HG02759 (cell line): ENCODE results near the gene BCAR1.
"Not testable (repeated sequence)": the region's sequence is repeated elsewhere in the genome, so short reads cannot be mapped to it uniquely, and the experiment has no call there.

Source experiments
- ATAC-seq: cut with Tn5 transposase; IDR thresholded peaks from one replicate; pipeline ENCODE4 v1.9.1; 2021; ENCODE audit warnings: mild to moderate bottlenecking, moderate library complexity; ENCODE audit not compliant: unreplicated experiment

The BCAR1 gene

DNA sequence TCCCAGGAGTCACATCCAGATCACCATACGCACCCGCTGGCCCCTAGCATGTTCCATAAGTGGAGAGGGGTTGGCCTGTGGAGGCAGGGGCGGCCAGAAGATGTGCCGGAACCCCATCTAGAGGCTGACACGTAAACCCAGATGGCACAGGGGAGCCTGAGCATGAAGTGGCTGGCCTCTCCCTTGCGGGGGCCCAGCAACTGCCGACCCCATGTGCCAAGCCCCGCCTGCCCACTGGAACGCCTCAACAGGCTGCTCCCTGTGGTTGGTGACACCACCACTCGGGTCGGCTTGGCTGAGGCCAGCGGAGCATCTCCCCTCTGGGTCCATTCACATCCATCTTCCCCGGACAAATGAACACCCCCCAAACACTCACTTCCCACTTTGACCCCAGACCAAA is 9.5 kb downstream of the BCAR1 start:
- no peak for ATAC-seq

DNA sequence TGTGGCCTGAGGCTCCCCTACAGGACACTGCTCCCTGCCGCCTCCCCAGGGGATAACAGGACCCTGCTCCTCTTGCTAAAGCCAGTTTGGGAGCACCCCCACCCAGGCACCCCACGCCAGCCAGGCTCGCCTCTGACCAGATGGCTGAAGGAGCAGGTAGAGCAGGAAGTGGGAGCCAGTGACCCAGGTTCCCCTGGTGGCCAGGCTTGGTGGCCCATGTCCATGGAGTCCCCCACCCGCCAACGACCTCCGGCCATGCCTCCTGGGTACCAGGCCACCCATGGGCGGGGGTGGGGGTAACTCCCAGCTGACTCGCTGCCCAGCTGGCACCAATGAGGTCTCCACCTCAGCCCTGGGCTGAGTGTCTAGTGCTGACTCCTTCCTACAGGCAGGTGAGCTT is 10.0 kb downstream of the BCAR1 start:
- no peak for ATAC-seq

- not testable (repeated sequence) for ATAC-seq
Observed at GRCh38 chr16:75240633-75241032, 10.8 kb downstream of the BCAR1 start.

DNA sequence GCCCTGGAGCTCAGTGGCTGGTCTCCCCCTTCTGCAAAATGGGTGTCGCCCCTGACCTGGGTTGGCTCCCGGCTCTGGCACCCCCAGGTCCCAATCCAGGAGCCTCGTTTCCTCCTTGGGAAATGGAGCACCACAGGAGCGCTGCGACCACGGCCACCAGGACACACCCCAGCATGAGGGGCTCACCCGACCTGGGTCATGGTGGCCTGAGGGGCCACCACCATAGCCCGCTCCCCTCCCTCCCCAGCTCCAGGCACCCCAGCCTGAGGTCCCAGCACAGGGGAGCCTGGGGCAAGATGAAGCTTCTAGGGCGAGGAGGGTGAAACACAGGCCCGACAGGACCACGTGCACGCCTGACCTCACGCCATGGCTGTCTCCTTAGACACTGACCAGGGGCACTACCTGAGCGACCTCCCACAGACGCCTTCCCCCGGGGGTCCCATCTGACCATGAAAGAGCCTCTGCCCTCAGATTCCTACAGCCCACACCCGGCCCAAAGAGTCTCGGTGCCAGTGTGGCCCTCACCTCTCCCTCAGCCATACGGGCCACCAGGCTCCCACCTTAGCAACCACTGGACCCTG is 11.8 kb downstream of the BCAR1 start:
- ATAC-seq = no peak

- ATAC-seq = no peak
Observed at GRCh38 chr16:75238853-75239541, 12.4 kb downstream of the BCAR1 start.

DNA sequence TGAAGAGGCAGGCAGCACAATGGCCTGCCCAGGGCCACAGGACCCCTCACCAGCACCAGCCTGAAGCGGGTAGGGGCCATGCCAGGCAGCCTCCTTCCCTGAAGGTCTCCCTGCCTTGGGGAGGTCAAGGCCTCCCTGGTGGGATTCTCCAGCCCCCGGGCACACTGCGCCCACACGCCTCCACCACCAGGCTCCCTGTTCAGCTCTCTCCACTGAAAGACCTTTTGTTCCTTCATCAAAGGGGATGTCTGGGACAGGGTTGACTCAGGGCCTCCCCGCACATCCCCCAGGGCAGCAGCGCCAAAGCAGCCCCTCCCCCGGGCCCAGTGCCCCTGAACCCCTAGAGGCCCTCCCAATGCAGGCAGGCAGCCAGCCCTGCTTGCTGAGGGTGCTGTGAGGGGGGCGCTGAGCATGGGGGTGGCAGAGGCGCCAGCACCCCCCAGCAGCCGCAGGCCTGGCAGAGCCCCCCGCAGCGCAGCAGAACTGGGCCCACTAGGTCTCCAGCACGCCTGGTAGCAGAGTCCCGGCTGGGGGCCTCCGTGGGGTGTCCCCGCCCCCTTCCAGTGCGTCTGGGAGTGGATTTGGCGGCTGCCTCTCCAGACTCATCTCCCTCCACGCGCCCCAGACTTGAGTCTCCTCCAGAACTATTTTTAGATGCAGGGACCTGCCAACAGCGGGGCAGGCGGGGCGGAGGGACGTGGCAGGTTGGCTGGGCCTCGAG is 13.1 kb downstream of the BCAR1 start:
- ATAC-seq = no peak

- ATAC-seq = no peak
Observed at GRCh38 chr16:75237398-75238131, 13.9 kb downstream of the BCAR1 start.

DNA sequence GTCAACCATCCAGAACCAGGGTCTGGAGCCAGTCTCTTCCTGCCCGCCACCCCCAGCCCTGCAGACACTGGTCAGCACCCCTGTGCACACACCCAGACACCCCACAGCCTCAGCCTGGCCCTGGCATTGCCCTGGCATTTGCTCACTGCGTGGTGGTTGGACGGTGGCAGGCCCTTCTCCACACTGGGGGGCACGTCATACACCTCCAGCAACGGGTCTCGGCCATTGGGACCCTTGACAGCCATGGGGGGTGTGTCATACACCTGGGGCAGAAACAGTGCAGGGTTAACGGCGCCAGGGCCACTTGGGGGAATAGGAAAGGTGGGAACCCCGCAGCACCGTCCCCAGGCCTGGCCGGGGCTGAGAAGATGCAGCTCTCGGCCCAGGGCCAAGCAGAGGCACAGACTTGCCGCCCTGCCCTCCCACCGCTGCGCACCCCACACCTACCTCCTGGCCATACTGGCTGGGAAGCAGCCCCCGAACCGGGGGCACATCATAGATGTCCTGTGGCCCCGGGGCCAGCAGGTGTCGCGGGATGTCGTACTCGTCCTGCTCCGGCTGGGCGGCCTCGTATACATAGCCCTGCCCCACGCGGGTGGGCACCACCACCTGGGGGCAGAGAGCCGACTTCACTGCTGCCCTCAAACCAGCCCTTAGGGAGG is 14.6 kb downstream of the BCAR1 start:
- ATAC-seq = no peak

DNA sequence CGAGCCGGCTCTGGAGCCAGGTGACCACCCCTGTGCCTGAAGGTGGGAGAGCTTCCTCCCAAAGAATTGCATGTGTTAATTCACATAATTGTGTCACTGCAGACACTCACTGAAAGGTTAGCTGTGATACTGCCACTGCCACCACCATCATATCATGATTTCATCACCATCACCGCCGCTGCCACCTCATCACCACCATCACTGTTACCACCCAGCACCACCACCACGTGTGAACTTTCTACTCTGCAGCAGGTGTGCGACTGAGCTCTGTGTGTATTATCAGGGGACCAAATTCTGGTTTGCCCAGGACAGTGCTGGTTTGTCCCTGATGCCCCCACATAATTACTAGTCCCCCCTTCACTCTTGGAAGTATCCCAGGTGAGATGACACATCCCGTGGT is 15.2 kb downstream of the BCAR1 start:
- ATAC-seq = no peak

- no peak for ATAC-seq
Observed at GRCh38 chr16:75235721-75236193, 15.7 kb downstream of the BCAR1 start.

- ATAC-seq = no peak
Observed at GRCh38 chr16:75234856-75235696, 16.3 kb downstream of the BCAR1 start.

DNA sequence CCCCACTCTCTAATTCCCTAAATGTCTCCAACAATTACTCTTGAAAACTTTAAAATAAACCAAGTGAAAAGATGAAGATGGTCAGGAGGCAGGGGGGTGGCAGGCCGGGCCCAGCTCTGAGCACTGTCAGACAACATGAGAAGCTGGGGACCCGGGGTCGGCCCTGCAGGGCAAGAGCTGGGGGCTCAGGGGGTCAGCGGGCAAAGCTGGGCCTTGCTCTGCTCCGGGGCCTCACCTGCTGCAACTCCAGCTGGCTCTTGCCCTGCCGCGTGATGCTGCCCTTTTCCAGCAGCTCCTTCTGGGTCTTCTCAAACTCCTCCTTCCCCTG is 17.8 kb downstream of the BCAR1 start:
- ATAC-seq = no peak

- ATAC-seq = no peak
Observed at GRCh38 chr16:75231570-75231969, 19.9 kb downstream of the BCAR1 start.

GRCh38 chr16:75230471-75231110 is 20.8 kb downstream of the BCAR1 start:
- ATAC-seq = no peak

DNA sequence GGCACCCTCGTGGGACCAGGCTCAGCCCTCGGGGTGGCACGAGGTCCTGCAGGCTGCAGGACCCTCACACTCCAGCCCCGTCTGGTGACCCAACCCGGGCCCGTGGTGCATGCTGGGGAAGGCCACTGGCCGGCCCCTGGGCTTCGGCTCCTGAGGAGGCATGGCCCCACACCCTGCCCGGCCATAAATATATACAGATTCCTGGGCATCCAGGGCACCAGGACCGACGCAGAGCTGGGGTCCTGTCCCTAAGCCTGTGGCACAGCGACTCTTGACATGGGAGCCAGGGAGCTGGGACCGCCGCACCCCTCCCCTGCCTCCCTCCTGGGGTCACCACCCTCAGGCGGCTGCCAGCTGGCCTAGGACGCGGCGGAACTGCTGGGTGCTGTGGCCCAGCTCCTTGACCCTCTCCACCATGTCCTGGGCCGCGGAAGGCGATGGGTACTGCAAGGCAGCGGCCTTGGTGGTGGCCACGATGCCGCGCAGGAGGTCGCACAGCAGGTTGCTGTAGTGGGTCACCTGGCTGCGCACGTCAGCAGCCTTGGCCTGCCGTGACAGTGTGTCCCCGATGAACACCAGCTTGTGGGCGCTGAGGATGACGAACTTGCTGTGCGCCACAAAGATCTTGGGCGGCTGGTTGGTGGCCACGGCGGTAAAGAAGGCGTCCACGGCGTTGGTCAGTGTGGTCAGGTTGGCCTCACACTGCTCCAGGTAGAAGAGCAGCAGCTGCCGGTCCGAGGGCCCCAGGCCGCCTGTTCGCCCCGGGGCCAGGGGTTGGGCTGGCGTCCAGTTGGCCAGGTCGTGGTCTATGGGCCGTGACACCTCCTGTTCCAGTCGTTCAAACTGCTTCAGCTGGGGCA is 22.0 kb downstream of the BCAR1 start:
- ATAC-seq = no peak

GRCh38 chr16:75228143-75228976 is 23.1 kb downstream of the BCAR1 start:
- no peak for ATAC-seq

GRCh38 chr16:75227361-75228142 is 23.9 kb downstream of the BCAR1 start:
- ATAC-seq = no peak
